Muscle of leg (tissue), 11 donors: ENCODE measurements around the gene FGF18. TPM values are rescaled to one million over a fixed set of nuclear protein-coding genes. Genes with fewer than 3 reads are reported as not detected.

Experiments
- DNase-seq: peaks from one replicate; pipeline ENCODE4 v3.0.0; 2013
- H3K27ac ChIP-seq: one replicate; pipeline ENCODE4 v1.5.1; 2013; ENCODE audit warnings: mild to moderate bottlenecking, low read length, control low read depth
- H3K27me3 ChIP-seq: one replicate; pipeline ENCODE4 v1.6.1; 2013; ENCODE audit warnings: low read length; ENCODE audit not compliant: control insufficient read depth, insufficient read depth
- H3K36me3 ChIP-seq: one replicate; pipeline ENCODE4 v1.6.1; 2013; ENCODE audit warnings: low read length; ENCODE audit not compliant: control insufficient read depth, insufficient read depth
- H3K4me1 ChIP-seq: one replicate; pipeline ENCODE4 v1.6.1; 2013; ENCODE audit warnings: low read length; ENCODE audit not compliant: control insufficient read depth, insufficient read depth
- H3K4me3 ChIP-seq: one replicate; pipeline ENCODE4 v1.5.1; 2013; ENCODE audit warnings: low read length, control low read depth
- H3K9me3 ChIP-seq: replicated peaks from 2 replicates; pipeline ENCODE4 v1.6.1; 2013; ENCODE audit warnings: low read depth, low read length; ENCODE audit not compliant: control insufficient read depth
- WGBS: methylation state at CpG from one replicate; pipeline ENCODE4 v1.1.5; 2013; ENCODE audit warnings: missing lambda C conversion rate; ENCODE audit not compliant: insufficient coverage; 5-methylcytosine and 5-hydroxymethylcytosine counted together
- polyA plus RNA-seq, 8 donors: library from polyadenylated mRNA; unstranded; fragments of 120-200 nt; gene quantifications; one replicate each; pipeline versions ENCODE4 v1.2.1 to v1.2.3, GENCODE V29; 2013; ENCODE audit warnings: inconsistent platforms in 1 of 8, low replicate concordance in 1 of 8; ENCODE audit not compliant: insufficient read length in 8 of 8, insufficient read depth in 1 of 8
- total RNA-seq: library from RNA; stranded (reverse); fragments of 120-200 nt; gene quantifications from one replicate; pipeline ENCODE4 v1.2.4, GENCODE V29; 2013

The FGF18 gene
- total and polyA plus RNA-seq, 9 donors = 12.6 to 27.8 (median 20.9) TPM

GRCh38 chr5:171463862-171464229 lies 44.4 kb downstream of the FGF18 start:
- Histone ChIP-seq H3K9me3 (no peaks in the 10 kb centered on the region), H3K36me3 (no peaks in the 10 kb centered on the region), H3K4me1 (no peaks in the 10 kb centered on the region), H3K27me3 (peaks cover 9% of the 10 kb centered on the region), H3K27ac (no peak overlapping the region), H3K4me3 (no peak overlapping the region)
- no peak for DNase-seq
- WGBS = 59% methylated on average over 3 of the region's 4 CpGs

GRCh38 chr5:171464829-171465228 lies 45.4 kb downstream of the FGF18 start:
- 80% methylated on average over 6 of the region's 12 CpGs for WGBS
- no peak overlapping the region for H3K4me3 ChIP-seq
- no peak overlapping the region for H3K27ac ChIP-seq
- H3K4me1 ChIP-seq = no peaks in the 10 kb centered on the region
- no peaks in the 10 kb centered on the region for H3K36me3 ChIP-seq
- H3K9me3 ChIP-seq = no peaks in the 10 kb centered on the region
- DNase-seq = no peak
- peaks cover 9% of the 10 kb centered on the region for H3K27me3 ChIP-seq

- H3K4me3 ChIP-seq = no peak overlapping the region
- WGBS = 90% methylated on average over 10 of the region's 12 CpGs
- DNase-seq = no peak
Measured at GRCh38 chr5:171467107-171467506, 47.7 kb downstream of the FGF18 start.

GRCh38 chr5:171469326-171469725 lies 49.9 kb downstream of the FGF18 start:
- Histone ChIP-seq H3K27ac (no peak overlapping the region), H3K36me3 (no peaks in the 10 kb centered on the region), H3K9me3 (no peaks in the 10 kb centered on the region), H3K27me3 (peaks cover 4% of the 10 kb centered on the region), H3K4me3 (no peak overlapping the region), H3K4me1 (peaks cover 2% of the 10 kb centered on the region)
- DNase-seq = no peak
- no CpG with 5 or more reads among the region's 4 CpGs for WGBS

More at GRCh38 chr5:171467107-171467506, 47.7 kb downstream of the FGF18 start:
- no peaks in the 10 kb centered on the region for H3K9me3 ChIP-seq
- H3K27ac ChIP-seq = no peak overlapping the region
- peaks cover 4% of the 10 kb centered on the region for H3K27me3 ChIP-seq
- no peaks in the 10 kb centered on the region for H3K36me3 ChIP-seq
- no peaks in the 10 kb centered on the region for H3K4me1 ChIP-seq

- no peak for DNase-seq
- Histone ChIP-seq H3K4me3 (no peak overlapping the region), H3K27me3 (peaks cover 2% of the 10 kb centered on the region), H3K4me1 (peaks cover 6% of the 10 kb centered on the region), H3K36me3 (no peaks in the 10 kb centered on the region), H3K9me3 (no peaks in the 10 kb centered on the region), H3K27ac (no peak overlapping the region)
- WGBS = 97% methylated on average over 7 of the region's 15 CpGs
Measured at GRCh38 chr5:171470420-171470819, 51.0 kb downstream of the FGF18 start.

- Histone ChIP-seq H3K27me3 (peaks cover 2% of the 10 kb centered on the region), H3K4me1 (peaks cover 9% of the 10 kb centered on the region), H3K36me3 (no peaks in the 10 kb centered on the region), H3K9me3 (no peaks in the 10 kb centered on the region), H3K4me3 (no peak overlapping the region), H3K27ac (peak overlapping the region; percentile 13)
- WGBS = 76% methylated on average over 11 of the region's 16 CpGs
- peak; percentile 43 for DNase-seq
Measured at GRCh38 chr5:171474230-171474813, 54.9 kb downstream of the FGF18 start.

GRCh38 chr5:171475596-171475995 lies 56.1 kb downstream of the FGF18 start:
- no peak overlapping the region for H3K4me3 ChIP-seq
- no peaks in the 10 kb centered on the region for H3K36me3 ChIP-seq
- H3K9me3 ChIP-seq = no peaks in the 10 kb centered on the region
- no peak overlapping the region for H3K27ac ChIP-seq
- no peak for DNase-seq
- H3K4me1 ChIP-seq = peaks cover 22% of the 10 kb centered on the region
- peaks cover 2% of the 10 kb centered on the region for H3K27me3 ChIP-seq

- no peak overlapping the region for H3K4me3 ChIP-seq
- H3K36me3 ChIP-seq = no peaks in the 10 kb centered on the region
- WGBS = no CpG with 5 or more reads among the region's 1 CpG
- no peaks in the 10 kb centered on the region for H3K9me3 ChIP-seq
- H3K27ac ChIP-seq = no peak overlapping the region
- DNase-seq = peak; percentile 1
- peaks cover 30% of the 10 kb centered on the region for H3K4me1 ChIP-seq
- no peaks in the 10 kb centered on the region for H3K27me3 ChIP-seq
Measured at GRCh38 chr5:171476701-171477100, 57.3 kb downstream of the FGF18 start.

- peaks cover 34% of the 10 kb centered on the region for H3K4me1 ChIP-seq
- DNase-seq = peak; percentile 35
- no CpG with 5 or more reads among the region's 2 CpGs for WGBS
- H3K4me3 ChIP-seq = no peak overlapping the region
- H3K36me3 ChIP-seq = no peaks in the 10 kb centered on the region
- H3K27me3 ChIP-seq = no peaks in the 10 kb centered on the region
- no peak overlapping the region for H3K27ac ChIP-seq
- no peaks in the 10 kb centered on the region for H3K9me3 ChIP-seq
Measured at GRCh38 chr5:171477101-171477500, 57.7 kb downstream of the FGF18 start.

GRCh38 chr5:171477666-171478065 lies 58.2 kb downstream of the FGF18 start:
- Histone ChIP-seq H3K27ac (no peak overlapping the region), H3K4me3 (no peak overlapping the region), H3K4me1 (peaks cover 39% of the 10 kb centered on the region), H3K9me3 (no peaks in the 10 kb centered on the region), H3K27me3 (no peaks in the 10 kb centered on the region), H3K36me3 (no peaks in the 10 kb centered on the region)
- WGBS = 60% methylated on average over 1 of the region's 3 CpGs
- DNase-seq = no peak
